Liver (tissue), 3 donors: ENCODE results near the gene RUSC1.

Source experiments
- EGR1 ChIP-seq, 2 donors: IDR thresholded peaks; 2 replicates each; pipeline ENCODE4 v1.6.1; 2016 to 2018; ENCODE audit warnings: antibody characterized with exemption in 2 of 2, low read depth in 2 of 2
- JUND ChIP-seq, 2 donors: IDR thresholded peaks; 2 replicates each; pipeline ENCODE4 v1.6.1; 2016; ENCODE audit warnings: antibody characterized with exemption in 2 of 2
- YY1 ChIP-seq: IDR thresholded peaks from 2 replicates; pipeline ENCODE4 v1.6.1; 2016; ENCODE audit warnings: antibody characterized with exemption, mild to moderate bottlenecking
- TF ChIP-seq, protein P1 (sequence below): fragments of 150-350 bp; IDR thresholded peaks from 2 replicates; pipeline ENCODE4 v1.5.1; 2017; ENCODE audit warnings: improper control_type of control experiment, low read depth, low read length; ENCODE audit not compliant: missing input control
- donor health status: healthy.
- donor health status: healthy.

DNA sequence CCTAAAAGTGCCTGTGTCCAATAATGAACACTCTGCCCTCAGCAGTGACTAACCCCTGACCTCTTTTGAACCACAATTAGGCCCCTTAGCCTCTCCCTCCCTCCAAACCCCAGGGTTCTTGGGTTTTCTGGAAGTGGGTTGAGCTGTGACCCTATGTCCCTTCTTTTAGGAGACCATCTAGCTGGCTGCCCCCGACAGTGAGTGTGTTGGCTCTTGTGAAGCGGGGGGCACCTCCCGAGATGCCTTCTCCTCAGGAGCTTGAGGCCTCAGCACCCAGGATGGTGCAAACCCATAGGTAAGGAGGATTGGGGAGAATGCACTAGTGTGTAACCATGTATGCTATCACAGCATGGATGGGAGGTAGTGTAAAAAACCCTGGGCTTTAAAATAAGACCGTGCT, 7.3 kb downstream of the RUSC1 start:
- TF ChIP-seq JUND (IDR thresholded peaks at IDR 0.05) (no peak), EGR1 (IDR thresholded peaks at IDR 0.05; ENCODE audit: low read depth in 2 of 2) (no peak), YY1 (no peak)
- TF ChIP-seq, protein P1, sequence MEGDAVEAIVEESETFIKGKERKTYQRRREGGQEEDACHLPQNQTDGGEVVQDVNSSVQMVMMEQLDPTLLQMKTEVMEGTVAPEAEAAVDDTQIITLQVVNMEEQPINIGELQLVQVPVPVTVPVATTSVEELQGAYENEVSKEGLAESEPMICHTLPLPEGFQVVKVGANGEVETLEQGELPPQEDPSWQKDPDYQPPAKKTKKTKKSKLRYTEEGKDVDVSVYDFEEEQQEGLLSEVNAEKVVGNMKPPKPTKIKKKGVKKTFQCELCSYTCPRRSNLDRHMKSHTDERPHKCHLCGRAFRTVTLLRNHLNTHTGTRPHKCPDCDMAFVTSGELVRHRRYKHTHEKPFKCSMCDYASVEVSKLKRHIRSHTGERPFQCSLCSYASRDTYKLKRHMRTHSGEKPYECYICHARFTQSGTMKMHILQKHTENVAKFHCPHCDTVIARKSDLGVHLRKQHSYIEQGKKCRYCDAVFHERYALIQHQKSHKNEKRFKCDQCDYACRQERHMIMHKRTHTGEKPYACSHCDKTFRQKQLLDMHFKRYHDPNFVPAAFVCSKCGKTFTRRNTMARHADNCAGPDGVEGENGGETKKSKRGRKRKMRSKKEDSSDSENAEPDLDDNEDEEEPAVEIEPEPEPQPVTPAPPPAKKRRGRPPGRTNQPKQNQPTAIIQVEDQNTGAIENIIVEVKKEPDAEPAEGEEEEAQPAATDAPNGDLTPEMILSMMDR: no peak
